GM20000 (cell line): Measurements from ENCODE around the gene DNAAF1.

Experiments used
- DNase-seq: peaks from one replicate; pipeline ENCODE4 v3.0.0; 2012; ENCODE audit warnings: low spot score
- CTCF ChIP-seq: IDR thresholded peaks from 2 replicates; pipeline ENCODE4 v1.5.1; 2012; ENCODE audit warnings: mild to moderate bottlenecking, control low read depth; ENCODE audit errors: extremely low read depth, missing control alignments

DNAAF1 gene

GRCh38 chr16:84155226-84155625, 10.1 kb downstream of the DNAAF1 start:
- DNase-seq = no peak
- TF ChIP-seq CTCF = no peak

DNA sequence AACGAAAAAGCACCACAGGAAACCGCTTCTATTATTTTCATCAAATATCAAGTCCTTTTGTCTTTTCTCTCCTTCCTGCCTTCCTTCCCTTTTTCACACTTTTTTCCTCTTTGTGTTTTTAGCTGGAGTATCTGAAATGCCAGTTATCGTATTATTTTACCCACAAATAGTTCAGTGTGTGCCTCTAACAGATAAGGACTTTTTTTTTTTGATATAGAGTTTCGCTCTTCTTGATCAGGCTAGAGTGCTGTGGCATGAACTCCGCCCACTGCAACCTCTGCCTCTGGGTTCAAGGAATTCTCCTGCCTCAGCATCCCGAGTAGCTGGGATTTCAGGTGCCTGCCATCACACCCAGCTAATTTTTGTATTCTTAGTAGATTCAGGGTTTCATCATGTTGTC, 10.7 kb downstream of the DNAAF1 start:
- DNase-seq = no peak
- TF ChIP-seq CTCF = no peak

- no peak for TF ChIP-seq CTCF
- no peak for DNase-seq
Measured at GRCh38 chr16:84156342-84156784, 11.3 kb downstream of the DNAAF1 start.

DNA sequence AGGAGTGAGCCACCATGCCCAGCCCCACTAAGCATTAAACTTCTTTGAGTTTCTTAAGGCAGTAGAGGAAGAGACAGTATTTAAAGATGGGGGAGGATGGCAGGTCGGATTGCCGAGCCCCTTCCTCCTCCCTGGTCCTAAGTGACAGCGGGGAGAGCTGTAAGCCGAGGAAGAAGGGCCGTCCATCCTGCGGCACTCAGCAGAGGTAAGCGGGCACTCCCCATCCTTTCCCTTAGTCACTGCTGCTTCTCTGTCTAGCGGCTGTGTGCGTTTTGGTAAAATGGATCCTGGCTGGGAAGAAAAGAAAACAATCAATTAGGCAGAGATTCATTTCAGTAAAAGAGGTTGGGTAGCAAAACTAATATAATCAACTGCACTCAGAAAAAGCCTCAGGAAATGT, 13.9 kb downstream of the DNAAF1 start:
- DNase-seq = no peak
- TF ChIP-seq CTCF = no peak

DNA sequence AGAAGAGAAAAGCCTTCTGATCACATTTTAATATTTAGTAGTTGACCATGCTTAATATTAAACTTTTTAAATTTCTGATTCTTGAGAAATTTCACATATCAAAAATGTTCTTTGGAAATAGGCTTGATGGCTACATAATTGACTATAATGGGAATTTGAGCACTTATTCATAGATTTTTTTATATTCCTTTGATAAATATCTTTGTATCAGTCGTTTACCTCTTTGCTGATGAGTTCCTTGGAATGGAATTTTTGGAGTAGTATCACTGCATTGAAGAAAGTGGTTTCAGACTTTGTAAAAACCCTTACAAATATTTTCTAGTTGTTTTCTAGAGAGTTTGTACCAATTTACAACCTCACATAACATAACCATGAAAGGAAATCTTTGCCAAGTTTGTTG, 14.7 kb downstream of the DNAAF1 start:
- no peak for TF ChIP-seq CTCF
- DNase-seq = no peak

- no peak for DNase-seq
- no peak for TF ChIP-seq CTCF
Measured at GRCh38 chr16:84161037-84161436, 15.9 kb downstream of the DNAAF1 start.

- TF ChIP-seq CTCF = no peak
Measured at GRCh38 chr16:84161801-84162200, 16.7 kb downstream of the DNAAF1 start.

GRCh38 chr16:84165746-84166145, 20.6 kb downstream of the DNAAF1 start:
- TF ChIP-seq CTCF = no peak
- DNase-seq = no peak

More at GRCh38 chr16:84161801-84162200, 16.7 kb downstream of the DNAAF1 start:
- no peak for DNase-seq
